Measurements from ENCODE around the gene LRRC18.

The LRRC18 gene

GRCh38 chr10:48939790-48940325 lies at the start of gene LRRC18:
LRRC18 (minus strand) TSS chr10:48939840; CDS start chr10:48914155, 25,685 bp downstream.
- TF ChIP-seq CTCF (conservative IDR thresholded peaks at IDR 0.05; ENCODE audit: low read depth), result no peak
- H3K27ac ChIP-seq, result no peak within 1 kb of the TSS
- ChIA-PET POLR2A (ENCODE audit: low non-redundant PET) (no interaction called here), CTCF (no interaction called here)
- DNase-seq (ENCODE audit: low spot score), result no peak

- CTCF ChIA-PET, result interaction anchor here (0.6 to 1.2 kb wide), 3 partner anchors 176 to 603 kb away, joined by 3 read pairs; no protein-coding TSS in a partner anchor
- no peak for DNase-seq (ENCODE audit: low spot score)
- POLR2A ChIA-PET (ENCODE audit: low non-redundant PET), result no interaction called here
- no peak overlapping the region for H3K27ac ChIP-seq
- TF ChIP-seq CTCF (conservative IDR thresholded peaks at IDR 0.05; ENCODE audit: low read depth), result no peak
Observed at GRCh38 chr10:48985621-48986158, 46.0 kb upstream of the LRRC18 start.

- no peak for DNase-seq (ENCODE audit: low spot score)
- no peak overlapping the region for H3K27ac ChIP-seq
- POLR2A ChIA-PET (ENCODE audit: low non-redundant PET), result no interaction called here
- CTCF ChIA-PET, result interaction anchor here (0.5 to 1.7 kb wide), 2 partner anchors 177 to 1671 kb away, joined by 3 to 4 read pairs; no protein-coding TSS in a partner anchor
- no peak for TF ChIP-seq CTCF (conservative IDR thresholded peaks at IDR 0.05; ENCODE audit: low read depth)
Observed at GRCh38 chr10:48983648-48984351, 44.2 kb upstream of the LRRC18 start.

GRCh38 chr10:48982584-48982983 lies 42.9 kb upstream of the LRRC18 start:
- DNase-seq (ENCODE audit: low spot score), result no peak
- CTCF ChIA-PET, result interaction anchor here (1.5 to 1.7 kb wide), 2 partner anchors 179 to 325 kb away, joined by 3 to 4 read pairs; no protein-coding TSS in a partner anchor
- TF ChIP-seq CTCF (conservative IDR thresholded peaks at IDR 0.05; ENCODE audit: low read depth), result no peak
- no peak overlapping the region for H3K27ac ChIP-seq
- POLR2A ChIA-PET (ENCODE audit: low non-redundant PET), result interaction anchor here (0.6 kb wide), 1 partner anchor 542 kb away, joined by 3 read pairs; no protein-coding TSS in a partner anchor

GRCh38 chr10:48981310-48981907 lies 41.8 kb upstream of the LRRC18 start:
- POLR2A ChIA-PET (ENCODE audit: low non-redundant PET), result interaction anchor here (0.5 kb wide), 1 partner anchor 333 kb away, joined by 5 read pairs; no protein-coding TSS in a partner anchor
- peak; percentile 39 for DNase-seq (ENCODE audit: low spot score)
- TF ChIP-seq CTCF (conservative IDR thresholded peaks at IDR 0.05; ENCODE audit: low read depth), result peak; percentile 71
- no peak overlapping the region for H3K27ac ChIP-seq
- CTCF ChIA-PET, result interaction anchor here (0.6 to 1.5 kb wide), 4 partner anchors 165 to 584 kb away, joined by 3 to 4 read pairs (median 4); no protein-coding TSS in a partner anchor

GRCh38 chr10:48978318-48978717 lies 38.7 kb upstream of the LRRC18 start:
- no peak for DNase-seq (ENCODE audit: low spot score)
- no peak for TF ChIP-seq CTCF (conservative IDR thresholded peaks at IDR 0.05; ENCODE audit: low read depth)
- ChIA-PET CTCF (no interaction called here), POLR2A (ENCODE audit: low non-redundant PET) (no interaction called here)
- H3K27ac ChIP-seq, result no peak overlapping the region
